CD4-positive, alpha-beta T cell treated with Interleukin-4 for 4 hours (primary cell): ENCODE measurements around the gene SGTB.
"Not testable (repeated sequence)": the region's sequence is repeated elsewhere in the genome, so short reads cannot be mapped to it uniquely, and the experiment has no call there.

Source experiments
- DNase-seq: peaks from one replicate; pipeline ENCODE4 v3.0.0-alpha.2; 2020

Gene SGTB

GRCh38 chr5:65734196-65734775 is 12.4 kb upstream of the SGTB start:
- DNase-seq: not testable (repeated sequence)

GRCh38 chr5:65732046-65732445 is 10.1 kb upstream of the SGTB start:
- DNase-seq: not testable (repeated sequence)

GRCh38 chr5:65730910-65731309 is 9.0 kb upstream of the SGTB start:
- DNase-seq: no peak

- DNase-seq: no peak
These were observed 6.3 kb upstream of the SGTB start for GRCh38 chr5:65728218-65728617.

DNA sequence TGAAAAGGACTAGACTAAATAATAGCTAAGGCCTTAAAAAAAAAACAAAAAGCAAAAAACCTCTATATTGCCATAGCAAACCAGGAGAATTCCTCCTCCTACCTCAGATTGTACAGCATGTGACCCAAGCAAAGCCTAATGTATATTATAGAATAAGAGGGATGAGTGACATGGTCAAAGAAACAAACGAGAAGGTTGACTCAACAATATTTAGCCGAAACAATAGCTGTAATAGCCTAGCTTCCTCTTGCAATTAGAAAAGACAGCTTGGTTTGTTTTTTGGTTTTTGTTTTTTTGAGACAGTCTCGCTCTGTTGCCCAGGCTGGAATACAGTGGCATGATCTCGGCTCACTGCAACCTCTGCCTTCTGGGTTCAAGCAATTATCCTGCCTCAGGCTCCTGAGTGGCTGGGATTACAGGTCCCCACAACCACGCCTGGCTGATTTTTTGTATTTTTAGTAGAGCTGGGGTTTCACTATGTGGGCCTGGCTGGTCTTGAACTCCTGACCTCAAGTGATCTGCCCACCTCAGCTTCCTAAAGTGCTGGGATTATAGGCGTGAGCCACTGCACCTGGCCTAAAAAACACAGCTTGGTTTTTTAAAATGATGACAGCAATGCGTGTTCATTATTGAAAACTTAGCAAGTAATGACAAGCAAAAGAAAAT is 5.7 kb upstream of the SGTB start:
- no peak for DNase-seq

- DNase-seq: no peak
These were observed 880 bp upstream of the SGTB start for GRCh38 chr5:65722575-65723403.

- DNase-seq: peak; percentile 22
These were observed 724 bp downstream of the SGTB start for GRCh38 chr5:65721050-65721719.

- no peak for DNase-seq
These were observed 3.2 kb downstream of the SGTB start for GRCh38 chr5:65718576-65719310.

GRCh38 chr5:65708145-65708544 is 13.8 kb downstream of the SGTB start:
- DNase-seq: no peak

GRCh38 chr5:65707663-65708062 is 14.2 kb downstream of the SGTB start:
- no peak for DNase-seq

- no peak for DNase-seq
These were observed 17.2 kb downstream of the SGTB start for GRCh38 chr5:65704621-65705239.

DNA sequence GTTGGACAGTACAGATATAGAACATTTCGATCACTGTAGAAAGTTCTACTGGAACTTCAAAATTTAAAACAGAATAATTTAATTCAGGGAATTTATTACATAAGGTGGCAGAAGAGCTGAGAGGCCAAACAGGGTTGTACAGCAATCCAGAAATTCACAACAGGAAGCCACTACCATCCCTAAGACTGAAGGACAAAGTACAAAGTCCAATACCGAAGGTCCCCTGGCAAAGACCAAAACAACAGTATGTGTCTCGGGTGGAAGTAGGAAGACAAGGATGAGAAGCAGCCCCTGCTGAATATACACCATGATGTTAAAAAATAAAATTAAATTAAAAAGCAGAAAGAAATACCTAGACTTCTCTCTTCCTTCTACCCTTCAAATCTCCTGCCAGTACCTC is 19.9 kb downstream of the SGTB start:
- DNase-seq: no peak

DNA sequence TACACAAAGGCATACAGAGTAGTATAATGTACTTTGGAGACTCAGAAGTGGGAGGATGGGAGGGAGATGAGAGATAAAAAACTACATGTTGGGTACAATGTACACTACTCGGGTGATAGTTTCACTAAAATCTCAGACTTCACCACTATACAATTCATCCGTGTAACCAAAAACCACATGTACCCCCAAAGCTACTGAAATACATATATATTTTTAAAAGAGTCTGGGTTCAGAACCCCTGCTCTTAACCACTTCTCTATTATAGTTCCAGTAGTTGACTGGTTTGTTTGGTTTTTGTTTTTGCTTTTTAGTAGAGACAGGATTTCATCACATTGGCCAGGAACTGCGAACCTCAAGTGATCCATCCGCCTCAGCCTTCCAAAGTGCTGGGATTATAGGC is 22.6 kb downstream of the SGTB start:
- no peak for DNase-seq

DNA sequence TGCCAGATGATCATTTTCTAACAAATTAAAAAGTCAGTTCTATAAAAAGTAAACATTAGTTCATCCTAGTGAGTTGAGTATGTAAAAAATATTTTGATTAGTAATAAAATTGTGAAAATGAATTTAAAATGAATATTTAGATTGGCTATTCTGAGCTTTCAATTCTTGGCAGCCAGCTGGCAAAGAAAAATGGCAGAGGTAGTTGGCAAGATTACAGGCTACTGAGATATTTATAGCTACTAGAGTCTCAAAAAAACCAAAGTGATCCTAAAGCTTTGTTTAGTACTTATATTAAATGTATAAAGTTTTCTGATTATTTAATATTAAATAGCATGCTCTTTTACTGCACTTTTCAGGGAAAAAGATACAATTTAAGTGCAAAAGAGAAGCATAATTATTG is 25.0 kb downstream of the SGTB start:
- DNase-seq: no peak

DNA sequence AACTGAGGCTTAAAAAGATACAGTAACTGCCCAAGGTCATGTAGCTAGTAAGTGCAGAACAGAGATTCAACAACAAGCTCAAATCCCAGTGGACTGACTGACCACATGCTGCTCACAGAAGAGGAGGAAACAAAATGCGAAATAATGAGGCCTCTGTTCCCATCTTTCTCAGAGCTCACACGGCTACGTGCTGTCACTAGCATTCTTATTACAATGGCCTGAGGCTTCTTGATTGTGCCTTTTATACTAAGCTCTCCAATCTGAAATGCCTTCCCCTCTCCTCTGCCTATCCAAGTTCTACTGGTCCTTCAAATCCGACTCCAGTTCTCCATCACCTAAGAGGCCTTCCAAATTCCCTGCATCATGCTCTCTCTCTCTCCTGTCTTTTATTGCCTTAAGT is 26.0 kb downstream of the SGTB start:
- no peak for DNase-seq

GRCh38 chr5:65695162-65695755 is 26.6 kb downstream of the SGTB start:
- no peak for DNase-seq

GRCh38 chr5:65693121-65693520 is 28.8 kb downstream of the SGTB start:
- DNase-seq: no peak

- DNase-seq: no peak
These were observed 39.8 kb downstream of the SGTB start for GRCh38 chr5:65682148-65682547.

GRCh38 chr5:65676056-65676455 is 45.9 kb downstream of the SGTB start:
- not testable (repeated sequence) for DNase-seq

DNA sequence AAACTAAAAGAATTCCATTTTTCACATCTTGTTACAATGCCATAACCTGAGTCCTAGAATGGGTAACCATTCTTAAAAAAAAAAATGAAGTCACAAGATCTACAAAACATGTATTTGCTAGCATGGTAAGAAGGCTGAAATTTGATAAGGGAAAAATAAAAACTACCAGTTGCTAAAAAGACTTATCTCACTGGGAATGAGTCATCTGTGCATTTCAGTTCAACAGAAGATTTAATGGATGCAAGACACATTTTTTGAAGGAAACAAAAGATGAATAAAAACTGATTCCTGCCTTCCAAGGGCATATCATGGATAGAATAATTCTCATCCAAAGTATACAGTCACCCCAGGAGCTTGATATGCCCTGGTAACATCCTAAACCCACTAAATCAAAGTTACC is 47.2 kb downstream of the SGTB start:
- no peak for DNase-seq

DNA sequence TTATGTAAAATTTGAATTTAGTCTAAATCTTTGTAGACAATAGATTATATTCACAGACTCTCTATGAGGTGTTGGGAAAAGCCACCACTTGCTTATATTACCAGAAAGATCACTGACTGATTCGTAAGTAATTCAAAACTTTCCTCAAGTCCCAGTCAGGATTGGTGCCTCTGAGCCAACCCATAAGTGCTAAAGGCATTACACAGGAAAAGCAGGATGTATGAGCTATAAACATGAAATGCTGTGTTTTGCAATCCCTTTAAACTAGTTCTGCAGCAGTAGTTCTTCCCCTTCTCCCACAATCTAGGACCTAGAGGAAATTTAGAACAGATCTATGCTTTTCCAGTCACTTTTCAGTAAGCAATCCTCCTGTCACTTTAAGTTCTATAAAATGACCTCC is 49.1 kb downstream of the SGTB start:
- no peak for DNase-seq

DNA sequence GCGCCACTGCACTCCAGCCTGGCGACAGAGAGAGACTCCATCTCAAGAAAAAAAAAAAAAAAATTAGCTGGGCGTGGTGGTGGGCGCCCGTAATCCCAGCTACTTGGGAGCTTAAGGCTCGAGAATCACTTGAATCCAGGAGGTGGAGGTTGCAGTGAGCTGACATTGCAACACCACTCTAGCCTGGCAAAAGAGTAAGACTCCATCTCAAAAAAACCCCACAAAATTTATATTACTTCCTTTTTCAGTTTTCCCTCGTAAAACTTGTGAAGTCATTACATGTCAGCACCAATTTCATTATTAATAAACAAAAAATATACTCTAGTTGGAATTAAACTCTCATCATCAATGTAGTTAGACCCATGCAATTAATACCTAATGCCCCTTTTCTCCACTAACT is 53.2 kb downstream of the SGTB start:
- DNase-seq: no peak
